Loucy (cell line): ENCODE measurements around the gene FMNL2.

Source experiments
- H2AFZ ChIP-seq: fragments of 200-600 bp; sonication (generic); 2 replicates; pipeline ENCODE4 v1.6.0; 2016; ENCODE audit warnings: antibody characterized with exemption, mild to moderate bottlenecking, low read length, moderate library complexity
- H3F3A ChIP-seq: fragments of 200-600 bp; 2 replicates; pipeline ENCODE4 v1.6.0; 2016; ENCODE audit warnings: antibody characterized with exemption, low read depth, mild to moderate bottlenecking
- H3K27me3 ChIP-seq: fragments of 200-600 bp; sonication (generic); 2 replicates; pipeline ENCODE4 v1.6.1; 2014; ENCODE audit warnings: low read length, mild to moderate bottlenecking; ENCODE audit not compliant: insufficient read depth, poor library complexity, severe bottlenecking
- H3K36me3 ChIP-seq: fragments of 200-600 bp; sonication (generic); 2 replicates; pipeline ENCODE4 v1.6.1; 2016; ENCODE audit warnings: low read length; ENCODE audit not compliant: insufficient read depth
- H3K4me1 ChIP-seq: fragments of 200-600 bp; sonication (generic); 2 replicates; pipeline ENCODE4 v1.5.1; 2014; ENCODE audit warnings: low read length, mild to moderate bottlenecking; ENCODE audit not compliant: insufficient read depth, poor library complexity, severe bottlenecking
- H3K4me2 ChIP-seq: fragments of 200-600 bp; sonication (generic); 2 replicates; pipeline ENCODE4 v1.6.0; 2014; ENCODE audit warnings: antibody characterized with exemption, low read length, low read depth, mild to moderate bottlenecking; ENCODE audit not compliant: poor library complexity, severe bottlenecking
- H3K4me3 ChIP-seq: fragments of 200-600 bp; sonication (generic); 2 replicates; pipeline ENCODE4 v1.5.1; 2014; ENCODE audit warnings: low read length, mild to moderate bottlenecking, mixed read lengths; ENCODE audit not compliant: poor library complexity, severe bottlenecking
- H3K79me2 ChIP-seq: fragments of 200-600 bp; sonication (generic); 2 replicates; pipeline ENCODE4 v1.6.1; 2014; ENCODE audit warnings: low read length; ENCODE audit not compliant: insufficient read depth
- H3K9ac ChIP-seq: fragments of 200-600 bp; sonication (generic); 2 replicates; pipeline ENCODE4 v1.6.0; 2014; ENCODE audit warnings: mild to moderate bottlenecking, low read depth, low read length, moderate library complexity; ENCODE audit not compliant: poor library complexity, severe bottlenecking
- H3K9me2 ChIP-seq: fragments of 200-600 bp; sonication (generic); replicated peaks from 2 replicates; pipeline ENCODE4 v1.6.1; 2016; ENCODE audit warnings: low read depth, low read length, mixed read lengths
- H3K9me3 ChIP-seq: fragments of 200-600 bp; sonication (generic); 2 replicates; pipeline ENCODE4 v1.6.1; 2014; ENCODE audit warnings: mild to moderate bottlenecking, antibody characterized with exemption, low read length, low read depth; ENCODE audit not compliant: insufficient read depth
- H4K20me1 ChIP-seq: fragments of 200-600 bp; sonication (generic); 2 replicates; pipeline ENCODE4 v1.6.0; 2014; ENCODE audit warnings: antibody characterized with exemption, low read length, mild to moderate bottlenecking; ENCODE audit not compliant: insufficient read depth, poor library complexity, severe bottlenecking
- EZH2phosphoT487 ChIP-seq: fragments of 200-600 bp; IDR thresholded peaks from 2 replicates; pipeline ENCODE4 v1.6.1; 2018; ENCODE audit warnings: antibody characterized with exemption, mild to moderate bottlenecking, moderate library complexity, borderline replicate concordance
- TF ChIP-seq, protein P1 (sequence below): fragments of 200-600 bp; sonication (generic); conservative IDR thresholded peaks from 2 replicates; pipeline ENCODE4 v1.5.1; 2014; ENCODE audit warnings: mild to moderate bottlenecking, antibody characterized with exemption, low read length

The FMNL2 gene

DNA sequence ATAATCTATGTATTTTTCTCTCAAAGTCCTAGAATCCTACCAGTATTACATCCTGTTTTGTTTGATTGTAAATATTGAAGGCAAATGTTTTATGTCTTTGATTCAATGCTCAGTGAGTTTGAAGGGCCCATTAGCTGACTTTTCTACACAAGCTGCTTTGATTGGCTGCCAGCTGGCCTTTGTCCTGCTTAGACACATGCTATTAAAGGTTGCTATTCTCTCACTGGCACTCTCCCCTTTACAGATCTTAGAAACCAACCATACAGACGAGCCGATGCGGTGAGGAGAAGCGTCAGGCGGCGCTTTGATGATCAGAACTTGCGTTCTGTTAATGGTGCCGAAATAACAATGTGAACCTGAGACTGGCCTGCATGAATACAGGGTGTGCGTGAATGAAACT lies 312.6 kb downstream of the FMNL2 start:
- no peaks in the 10 kb centered on the region for H3F3A ChIP-seq
- H3K9me2 ChIP-seq, result no peaks in the 10 kb centered on the region
- H4K20me1 ChIP-seq, result no peaks in the 10 kb centered on the region
- no peak overlapping the region for H3K4me2 ChIP-seq
- H3K4me3 ChIP-seq, result no peak overlapping the region
- no peaks in the 10 kb centered on the region for H3K79me2 ChIP-seq
- no peak overlapping the region for H3K9ac ChIP-seq
- no peaks in the 10 kb centered on the region for H3K4me1 ChIP-seq
- no peaks in the 10 kb centered on the region for H3K9me3 ChIP-seq
- H3K36me3 ChIP-seq, result peaks cover 6% of the 10 kb centered on the region; the same call in 1 of the 2 replicates
- TF ChIP-seq EZH2phosphoT487, result no peak
- no peaks in the 10 kb centered on the region for H3K27me3 ChIP-seq
- H2AFZ ChIP-seq, result no peak overlapping the region

DNA sequence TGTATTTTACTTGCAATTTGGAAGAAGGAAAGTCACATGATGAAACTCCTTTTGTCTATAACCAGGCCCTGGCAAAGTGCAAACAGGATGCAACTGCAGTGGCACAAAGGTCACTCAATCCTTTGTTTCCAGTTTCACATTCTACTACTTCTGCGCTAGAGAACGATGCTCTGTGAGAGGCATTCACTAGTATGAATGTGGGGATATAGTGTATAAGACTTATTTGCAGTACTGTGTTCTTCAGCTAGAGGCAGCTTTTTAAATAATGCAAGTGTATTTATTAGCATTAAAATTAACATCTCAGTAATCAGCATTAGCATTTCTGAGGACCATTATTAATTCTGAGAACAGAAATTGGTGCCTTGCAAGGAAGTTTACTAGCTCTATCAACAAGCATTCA lies 313.4 kb downstream of the FMNL2 start:
- Histone ChIP-seq H3K4me1 (no peaks in the 10 kb centered on the region), H3K9ac (no peak overlapping the region), H3F3A (no peaks in the 10 kb centered on the region), H3K4me2 (no peak overlapping the region), H3K9me2 (no peaks in the 10 kb centered on the region), H3K79me2 (no peaks in the 10 kb centered on the region), H2AFZ (no peak overlapping the region), H4K20me1 (no peaks in the 10 kb centered on the region), H3K9me3 (no peaks in the 10 kb centered on the region), H3K36me3 (peaks cover 9% of the 10 kb centered on the region; the same call in 1 of the 2 replicates), H3K27me3 (no peaks in the 10 kb centered on the region), H3K4me3 (no peak overlapping the region)
- TF ChIP-seq EZH2phosphoT487, result no peak
- TF ChIP-seq, protein P1, sequence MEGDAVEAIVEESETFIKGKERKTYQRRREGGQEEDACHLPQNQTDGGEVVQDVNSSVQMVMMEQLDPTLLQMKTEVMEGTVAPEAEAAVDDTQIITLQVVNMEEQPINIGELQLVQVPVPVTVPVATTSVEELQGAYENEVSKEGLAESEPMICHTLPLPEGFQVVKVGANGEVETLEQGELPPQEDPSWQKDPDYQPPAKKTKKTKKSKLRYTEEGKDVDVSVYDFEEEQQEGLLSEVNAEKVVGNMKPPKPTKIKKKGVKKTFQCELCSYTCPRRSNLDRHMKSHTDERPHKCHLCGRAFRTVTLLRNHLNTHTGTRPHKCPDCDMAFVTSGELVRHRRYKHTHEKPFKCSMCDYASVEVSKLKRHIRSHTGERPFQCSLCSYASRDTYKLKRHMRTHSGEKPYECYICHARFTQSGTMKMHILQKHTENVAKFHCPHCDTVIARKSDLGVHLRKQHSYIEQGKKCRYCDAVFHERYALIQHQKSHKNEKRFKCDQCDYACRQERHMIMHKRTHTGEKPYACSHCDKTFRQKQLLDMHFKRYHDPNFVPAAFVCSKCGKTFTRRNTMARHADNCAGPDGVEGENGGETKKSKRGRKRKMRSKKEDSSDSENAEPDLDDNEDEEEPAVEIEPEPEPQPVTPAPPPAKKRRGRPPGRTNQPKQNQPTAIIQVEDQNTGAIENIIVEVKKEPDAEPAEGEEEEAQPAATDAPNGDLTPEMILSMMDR, result peak; percentile 37

DNA sequence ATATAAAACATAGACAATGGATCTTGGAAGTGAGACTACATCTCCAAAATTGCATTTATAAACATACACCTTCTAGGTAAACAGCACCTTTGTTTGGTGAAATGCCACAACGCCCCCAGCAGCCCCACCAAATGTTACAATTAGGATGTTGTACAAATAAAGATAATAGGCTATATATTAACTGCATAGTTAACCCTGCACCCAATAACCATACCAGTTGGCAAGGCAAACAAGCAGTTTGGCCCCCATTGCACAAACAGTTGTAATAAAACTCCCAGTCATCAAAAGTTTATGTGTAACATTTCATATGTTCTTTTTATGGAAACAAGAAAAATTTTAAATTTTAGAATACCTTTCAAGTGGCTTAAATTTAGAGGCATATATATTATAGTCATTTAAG lies 315.0 kb downstream of the FMNL2 start:
- Histone ChIP-seq H3K9me3 (no peaks in the 10 kb centered on the region), H4K20me1 (no peaks in the 10 kb centered on the region), H3F3A (no peaks in the 10 kb centered on the region)

More for the DNA sequence above, 315.0 kb downstream of the FMNL2 start:
- Histone ChIP-seq H3K4me3 (no peak overlapping the region), H3K27me3 (no peaks in the 10 kb centered on the region), H3K4me2 (no peak overlapping the region), H3K9me2 (no peaks in the 10 kb centered on the region), H3K9ac (no peak overlapping the region), H3K4me1 (no peaks in the 10 kb centered on the region), H3K36me3 (peaks cover 22% of the 10 kb centered on the region; the same call in 1 of the 2 replicates), H2AFZ (no peak overlapping the region), H3K79me2 (no peaks in the 10 kb centered on the region)
- TF ChIP-seq, protein P1, result no peak
- no peak for TF ChIP-seq EZH2phosphoT487
